MM.1S (cell line): Measurements from ENCODE around the gene ANKRD6.

Experiments
- DNase-seq: peaks from one replicate; pipeline ENCODE4 v3.0.0-alpha.2; 2015
- H2AFZ ChIP-seq: fragments of 300-600 bp; sonication (generic); 2 replicates; pipeline ENCODE4 v1.6.0; 2016; ENCODE audit warnings: antibody characterized with exemption, low read length
- H3F3A ChIP-seq: fragments of 300-600 bp; sonication (generic); 2 replicates; pipeline ENCODE4 v1.6.1; 2016; ENCODE audit warnings: mild to moderate bottlenecking, antibody characterized with exemption, low read length, moderate library complexity, mixed read lengths; ENCODE audit not compliant: insufficient read depth
- H3K27ac ChIP-seq: fragments of 300-600 bp; sonication (generic); 2 replicates; pipeline ENCODE4 v1.5.1; 2016; ENCODE audit warnings: mild to moderate bottlenecking, low read length
- H3K27me3 ChIP-seq: fragments of 300-600 bp; sonication (generic); replicated peaks from 2 replicates; pipeline ENCODE4 v1.6.0; 2016; ENCODE audit warnings: low read length; ENCODE audit not compliant: insufficient read depth
- H3K36me3 ChIP-seq: fragments of 300-600 bp; sonication (generic); replicated peaks from 2 replicates; pipeline ENCODE4 v1.6.1; 2016; ENCODE audit warnings: mild to moderate bottlenecking, low read length, mixed read lengths; ENCODE audit not compliant: insufficient read depth
- H3K4me1 ChIP-seq: fragments of 300-600 bp; sonication (generic); 2 replicates; pipeline ENCODE4 v1.6.1; 2016; ENCODE audit warnings: low read length, mixed read lengths
- H3K4me2 ChIP-seq: fragments of 300-600 bp; sonication (generic); 2 replicates; pipeline ENCODE4 v1.6.0; 2016; ENCODE audit warnings: low read depth, low read length
- H3K4me3 ChIP-seq: fragments of 300-600 bp; sonication (generic); 2 replicates; pipeline ENCODE4 v1.5.1; 2016; ENCODE audit warnings: low read length, mixed read lengths
- H3K79me2 ChIP-seq: fragments of 300-600 bp; sonication (generic); 2 replicates; pipeline ENCODE4 v1.6.1; 2016; ENCODE audit warnings: mixed run types, low read length, mixed read lengths
- H3K9ac ChIP-seq: fragments of 300-600 bp; sonication (generic); 2 replicates; pipeline ENCODE4 v1.6.1; 2016; ENCODE audit warnings: low read length, mixed read lengths
- H3K9me2 ChIP-seq: fragments of 300-600 bp; sonication (generic); replicated peaks from 2 replicates; pipeline ENCODE4 v1.6.1; 2016; ENCODE audit warnings: mild to moderate bottlenecking, low read length, mixed read lengths; ENCODE audit not compliant: insufficient read depth
- H3K9me3 ChIP-seq: fragments of 300-600 bp; sonication (generic); replicated peaks from 2 replicates; pipeline ENCODE4 v1.6.1; 2016; ENCODE audit warnings: mild to moderate bottlenecking, low read length, mixed read lengths; ENCODE audit not compliant: insufficient read depth
- H4K20me1 ChIP-seq: fragments of 300-600 bp; sonication (generic); 2 replicates; pipeline ENCODE4 v1.6.1; 2016; ENCODE audit warnings: mild to moderate bottlenecking, low read length, moderate library complexity, mixed read lengths; ENCODE audit not compliant: insufficient read depth
- EZH2 ChIP-seq: fragments of 300-600 bp; sonication (generic); optimal IDR thresholded peaks from 2 replicates; pipeline ENCODE3; 2017; ENCODE audit warnings: low read depth, mild to moderate bottlenecking, antibody characterized with exemption, low read length, mixed read lengths
- EZH2phosphoT487 ChIP-seq: fragments of 300-600 bp; sonication (generic); IDR thresholded peaks from 2 replicates; pipeline ENCODE4 v1.6.1; 2018; ENCODE audit warnings: antibody characterized with exemption, low read length
- TF ChIP-seq, protein P1 (sequence below): fragments of 300-600 bp; sonication (generic); IDR thresholded peaks from 2 replicates; pipeline ENCODE4 v1.5.1; 2016; ENCODE audit warnings: antibody characterized with exemption, low read length, mixed read lengths

The ANKRD6 gene

DNA sequence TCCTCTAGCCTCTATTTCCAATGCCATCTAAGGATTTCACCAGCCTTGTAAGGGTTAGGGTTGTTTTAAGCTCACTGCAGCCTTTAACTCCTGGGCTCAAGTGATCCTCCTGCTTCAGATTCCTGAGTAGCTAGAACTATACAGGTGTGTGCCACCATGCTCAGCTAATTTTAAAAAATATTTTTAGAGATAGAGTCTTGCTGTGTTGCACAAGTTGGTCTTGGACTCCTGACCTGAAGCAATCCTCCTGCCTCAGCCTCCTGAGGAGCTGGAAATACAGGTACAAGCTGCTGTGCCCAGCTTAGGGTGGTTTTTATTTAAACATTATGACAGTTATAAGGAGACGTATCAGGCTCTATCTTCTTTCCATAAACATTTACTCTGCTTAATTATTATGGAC is 26.5 kb downstream of the ANKRD6 start:
- Histone ChIP-seq H3K27ac (no peak overlapping the region), H3K4me3 (no peak overlapping the region), H3K27me3 (no peaks in the 10 kb centered on the region), H3K9me2 (no peaks in the 10 kb centered on the region), H3K79me2 (no peaks in the 10 kb centered on the region), H2AFZ (no peak overlapping the region), H3K4me2 (no peak overlapping the region), H4K20me1 (no peaks in the 10 kb centered on the region), H3K9me3 (no peaks in the 10 kb centered on the region), H3K9ac (no peak overlapping the region), H3K4me1 (no peaks in the 10 kb centered on the region), H3F3A (no peaks in the 10 kb centered on the region), H3K36me3 (no peaks in the 10 kb centered on the region)
- DNase-seq = no peak
- TF ChIP-seq EZH2phosphoT487 (no peak), EZH2 (no peak)
- TF ChIP-seq, protein P1, sequence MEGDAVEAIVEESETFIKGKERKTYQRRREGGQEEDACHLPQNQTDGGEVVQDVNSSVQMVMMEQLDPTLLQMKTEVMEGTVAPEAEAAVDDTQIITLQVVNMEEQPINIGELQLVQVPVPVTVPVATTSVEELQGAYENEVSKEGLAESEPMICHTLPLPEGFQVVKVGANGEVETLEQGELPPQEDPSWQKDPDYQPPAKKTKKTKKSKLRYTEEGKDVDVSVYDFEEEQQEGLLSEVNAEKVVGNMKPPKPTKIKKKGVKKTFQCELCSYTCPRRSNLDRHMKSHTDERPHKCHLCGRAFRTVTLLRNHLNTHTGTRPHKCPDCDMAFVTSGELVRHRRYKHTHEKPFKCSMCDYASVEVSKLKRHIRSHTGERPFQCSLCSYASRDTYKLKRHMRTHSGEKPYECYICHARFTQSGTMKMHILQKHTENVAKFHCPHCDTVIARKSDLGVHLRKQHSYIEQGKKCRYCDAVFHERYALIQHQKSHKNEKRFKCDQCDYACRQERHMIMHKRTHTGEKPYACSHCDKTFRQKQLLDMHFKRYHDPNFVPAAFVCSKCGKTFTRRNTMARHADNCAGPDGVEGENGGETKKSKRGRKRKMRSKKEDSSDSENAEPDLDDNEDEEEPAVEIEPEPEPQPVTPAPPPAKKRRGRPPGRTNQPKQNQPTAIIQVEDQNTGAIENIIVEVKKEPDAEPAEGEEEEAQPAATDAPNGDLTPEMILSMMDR = no peak

DNA sequence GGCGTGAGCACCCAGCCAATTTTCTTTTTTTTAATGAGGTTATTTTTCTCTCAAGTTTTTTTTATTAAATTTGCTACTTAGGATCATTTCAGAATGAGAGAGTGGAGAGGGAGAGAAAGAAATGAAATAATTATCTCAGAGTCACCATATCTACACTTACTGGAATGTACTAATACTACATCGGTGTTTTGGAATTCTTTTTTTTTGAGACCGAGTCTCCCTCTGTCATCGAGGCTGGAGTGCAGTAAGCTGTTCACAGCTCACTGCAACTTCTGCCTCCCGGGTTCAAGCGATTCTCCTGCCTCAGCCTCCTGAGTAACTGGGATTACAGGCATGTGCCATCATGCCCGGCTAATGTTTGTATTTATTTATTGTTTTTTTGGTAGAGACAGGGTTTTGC is 27.8 kb downstream of the ANKRD6 start:
- H4K20me1 ChIP-seq = no peaks in the 10 kb centered on the region

DNA sequence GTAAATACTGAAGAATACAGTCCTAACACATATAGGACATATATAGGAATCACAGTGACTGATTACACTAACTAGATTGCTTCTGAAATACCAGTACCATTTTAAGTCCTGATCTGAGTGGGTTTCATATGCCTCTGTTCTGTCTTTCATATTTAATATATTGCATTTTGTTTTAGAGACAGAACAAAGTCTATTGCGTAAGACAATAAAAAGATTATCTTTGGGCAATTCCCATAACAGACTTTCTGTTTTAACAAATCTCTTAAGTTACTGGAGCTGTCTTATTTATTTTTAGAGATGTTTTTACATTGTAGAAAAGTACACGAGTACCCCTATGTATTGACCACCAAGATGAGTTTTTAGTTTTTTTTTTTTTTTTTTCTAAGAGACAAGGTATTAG is 29.6 kb downstream of the ANKRD6 start:
- Histone ChIP-seq H3K27me3 (no peaks in the 10 kb centered on the region), H3K9me2 (no peaks in the 10 kb centered on the region), H3K4me3 (no peak overlapping the region), H3K4me2 (no peak overlapping the region), H3K27ac (no peak overlapping the region), H3K79me2 (no peaks in the 10 kb centered on the region), H3K9ac (no peak overlapping the region), H3K9me3 (no peaks in the 10 kb centered on the region), H3K36me3 (no peaks in the 10 kb centered on the region), H4K20me1 (no peaks in the 10 kb centered on the region), H3K4me1 (no peaks in the 10 kb centered on the region), H2AFZ (no peak overlapping the region), H3F3A (no peaks in the 10 kb centered on the region)
- no peak for DNase-seq
- TF ChIP-seq, protein P1 = no peak
- TF ChIP-seq EZH2phosphoT487 = no peak
- TF ChIP-seq EZH2 = no peak

More for the DNA sequence above, 27.8 kb downstream of the ANKRD6 start:
- TF ChIP-seq, protein P1 = no peak
- no peak for TF ChIP-seq EZH2phosphoT487
- TF ChIP-seq EZH2 = no peak
- no peak overlapping the region for H3K4me3 ChIP-seq
- H2AFZ ChIP-seq = no peak overlapping the region
- H3K4me2 ChIP-seq = no peak overlapping the region
- no peaks in the 10 kb centered on the region for H3F3A ChIP-seq
- H3K27ac ChIP-seq = no peak overlapping the region
- DNase-seq = no peak
- H3K36me3 ChIP-seq = no peaks in the 10 kb centered on the region
- H3K79me2 ChIP-seq = no peaks in the 10 kb centered on the region
- H3K9ac ChIP-seq = no peak overlapping the region
- H3K27me3 ChIP-seq = no peaks in the 10 kb centered on the region
- no peaks in the 10 kb centered on the region for H3K9me3 ChIP-seq
- no peaks in the 10 kb centered on the region for H3K4me1 ChIP-seq
- H3K9me2 ChIP-seq = no peaks in the 10 kb centered on the region

DNA sequence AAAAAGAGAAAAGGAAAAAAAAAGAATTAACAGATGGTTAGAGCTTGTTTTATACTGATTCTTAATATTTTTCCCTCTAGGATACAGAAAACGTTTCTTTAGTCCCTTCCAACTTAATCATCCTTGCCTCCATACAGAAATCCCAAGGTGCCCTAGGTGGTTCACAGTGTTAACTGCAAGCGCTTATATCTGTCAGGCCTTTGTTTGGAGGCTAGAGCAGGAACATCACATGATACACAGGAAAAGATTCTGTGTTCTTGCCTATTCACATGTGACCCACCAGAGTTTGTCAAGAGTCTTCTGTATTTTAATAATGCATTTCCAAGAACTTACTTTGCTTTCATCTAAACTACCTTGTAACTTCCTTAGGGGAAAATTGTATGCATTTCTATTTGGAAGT is 31.3 kb downstream of the ANKRD6 start:
- DNase-seq = no peak
- Histone ChIP-seq H3K4me1 (no peaks in the 10 kb centered on the region), H3K9me3 (no peaks in the 10 kb centered on the region), H3F3A (no peaks in the 10 kb centered on the region), H4K20me1 (no peaks in the 10 kb centered on the region), H3K27me3 (no peaks in the 10 kb centered on the region), H2AFZ (no peak overlapping the region), H3K27ac (no peak overlapping the region), H3K9me2 (no peaks in the 10 kb centered on the region), H3K4me2 (no peak overlapping the region), H3K9ac (no peak overlapping the region), H3K4me3 (no peak overlapping the region), H3K79me2 (no peaks in the 10 kb centered on the region), H3K36me3 (no peaks in the 10 kb centered on the region)
- TF ChIP-seq EZH2 (no peak), EZH2phosphoT487 (no peak)
- TF ChIP-seq, protein P1 = no peak
